ENCODE results near the gene ALB.

ALB gene

DNA sequence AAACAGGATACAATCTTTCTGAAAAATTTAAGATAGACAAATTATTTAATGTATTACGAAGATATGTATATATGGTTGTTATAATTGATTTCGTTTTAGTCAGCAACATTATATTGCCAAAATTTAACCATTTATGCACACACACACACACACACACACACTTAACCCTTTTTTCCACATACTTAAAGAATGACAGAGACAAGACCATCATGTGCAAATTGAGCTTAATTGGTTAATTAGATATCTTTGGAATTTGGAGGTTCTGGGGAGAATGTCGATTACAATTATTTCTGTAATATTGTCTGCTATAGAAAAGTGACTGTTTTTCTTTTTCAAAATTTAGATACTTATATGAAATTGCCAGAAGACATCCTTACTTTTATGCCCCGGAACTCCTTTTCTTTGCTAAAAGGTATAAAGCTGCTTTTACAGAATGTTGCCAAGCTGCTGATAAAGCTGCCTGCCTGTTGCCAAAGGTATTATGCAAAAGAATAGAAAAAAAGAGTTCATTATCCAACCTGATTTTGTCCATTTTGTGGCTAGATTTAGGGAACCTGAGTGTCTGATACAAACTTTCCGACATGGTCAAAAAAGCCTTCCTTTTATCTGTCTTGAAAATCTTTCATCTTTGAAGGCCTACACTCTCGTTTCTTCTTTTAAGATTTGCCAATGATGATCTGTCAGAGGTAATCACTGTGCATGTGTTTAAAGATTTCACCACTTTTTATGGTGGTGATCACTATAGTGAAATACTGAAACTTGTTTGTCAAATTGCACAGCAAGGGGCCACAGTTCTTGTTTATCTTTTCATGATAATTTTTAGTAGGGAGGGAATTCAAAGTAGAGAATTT lies 5.2 kb downstream of the ALB start:
- no peak for DNase-seq (ENCODE audit: low spot score)

DNA sequence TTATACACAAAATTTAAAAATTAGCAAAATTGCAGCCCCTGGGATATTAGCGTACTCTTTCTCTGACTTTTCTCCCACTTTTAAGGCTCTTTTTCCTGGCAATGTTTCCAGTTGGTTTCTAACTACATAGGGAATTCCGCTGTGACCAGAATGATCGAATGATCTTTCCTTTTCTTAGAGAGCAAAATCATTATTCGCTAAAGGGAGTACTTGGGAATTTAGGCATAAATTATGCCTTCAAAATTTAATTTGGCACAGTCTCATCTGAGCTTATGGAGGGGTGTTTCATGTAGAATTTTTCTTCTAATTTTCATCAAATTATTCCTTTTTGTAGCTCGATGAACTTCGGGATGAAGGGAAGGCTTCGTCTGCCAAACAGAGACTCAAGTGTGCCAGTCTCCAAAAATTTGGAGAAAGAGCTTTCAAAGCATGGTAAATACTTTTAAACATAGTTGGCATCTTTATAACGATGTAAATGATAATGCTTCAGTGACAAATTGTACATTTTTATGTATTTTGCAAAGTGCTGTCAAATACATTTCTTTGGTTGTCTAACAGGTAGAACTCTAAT lies 6.0 kb downstream of the ALB start:
- no peak for DNase-seq (ENCODE audit: low spot score)

DNA sequence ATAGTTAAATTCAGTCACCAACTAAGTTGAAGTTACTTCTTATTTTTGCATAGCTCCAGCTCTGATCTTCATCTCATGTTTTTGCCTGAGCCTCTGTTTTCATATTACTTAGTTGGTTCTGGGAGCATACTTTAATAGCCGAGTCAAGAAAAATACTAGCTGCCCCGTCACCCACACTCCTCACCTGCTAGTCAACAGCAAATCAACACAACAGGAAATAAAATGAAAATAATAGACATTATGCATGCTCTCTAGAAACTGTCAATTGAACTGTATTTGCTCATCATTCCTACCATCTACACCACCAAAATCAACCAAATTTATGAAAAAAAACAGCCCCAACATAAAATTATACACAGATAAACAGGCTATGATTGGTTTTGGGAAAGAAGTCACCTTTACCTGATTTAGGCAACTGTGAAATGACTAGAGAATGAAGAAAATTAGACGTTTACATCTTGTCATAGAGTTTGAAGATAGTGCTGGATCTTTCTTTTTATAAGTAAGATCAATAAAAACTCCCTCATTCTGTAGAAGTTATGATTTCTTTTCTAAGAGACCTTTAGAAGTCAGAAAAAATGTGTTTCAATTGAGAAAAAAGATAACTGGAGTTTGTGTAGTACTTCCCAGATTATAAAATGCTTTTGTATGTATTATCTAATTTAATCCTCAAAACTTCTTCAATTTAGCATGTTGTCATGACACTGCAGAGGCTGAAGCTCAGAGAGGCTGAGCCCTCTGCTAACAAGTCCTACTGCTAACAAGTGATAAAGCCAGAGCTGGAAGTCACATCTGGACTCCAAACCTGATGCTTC lies 7.0 kb downstream of the ALB start:
- no peak for DNase-seq (ENCODE audit: low spot score)

DNA sequence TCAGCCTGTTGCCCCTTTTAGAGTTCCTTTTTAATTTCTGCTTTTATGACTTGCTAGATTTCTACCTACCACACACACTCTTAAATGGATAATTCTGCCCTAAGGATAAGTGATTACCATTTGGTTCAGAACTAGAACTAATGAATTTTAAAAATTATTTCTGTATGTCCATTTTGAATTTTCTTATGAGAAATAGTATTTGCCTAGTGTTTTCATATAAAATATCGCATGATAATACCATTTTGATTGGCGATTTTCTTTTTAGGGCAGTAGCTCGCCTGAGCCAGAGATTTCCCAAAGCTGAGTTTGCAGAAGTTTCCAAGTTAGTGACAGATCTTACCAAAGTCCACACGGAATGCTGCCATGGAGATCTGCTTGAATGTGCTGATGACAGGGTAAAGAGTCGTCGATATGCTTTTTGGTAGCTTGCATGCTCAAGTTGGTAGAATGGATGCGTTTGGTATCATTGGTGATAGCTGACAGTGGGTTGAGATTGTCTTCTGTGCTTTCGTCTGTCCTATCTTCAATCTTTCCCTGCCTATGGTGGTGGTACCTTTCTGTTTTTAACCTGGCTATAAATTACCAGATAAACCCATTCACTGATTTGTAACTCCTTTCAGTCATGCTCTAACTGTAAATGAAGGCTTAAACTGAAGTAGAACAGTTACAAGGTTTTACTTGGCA lies 7.8 kb downstream of the ALB start:
- DNase-seq (ENCODE audit: low spot score): no peak

DNA sequence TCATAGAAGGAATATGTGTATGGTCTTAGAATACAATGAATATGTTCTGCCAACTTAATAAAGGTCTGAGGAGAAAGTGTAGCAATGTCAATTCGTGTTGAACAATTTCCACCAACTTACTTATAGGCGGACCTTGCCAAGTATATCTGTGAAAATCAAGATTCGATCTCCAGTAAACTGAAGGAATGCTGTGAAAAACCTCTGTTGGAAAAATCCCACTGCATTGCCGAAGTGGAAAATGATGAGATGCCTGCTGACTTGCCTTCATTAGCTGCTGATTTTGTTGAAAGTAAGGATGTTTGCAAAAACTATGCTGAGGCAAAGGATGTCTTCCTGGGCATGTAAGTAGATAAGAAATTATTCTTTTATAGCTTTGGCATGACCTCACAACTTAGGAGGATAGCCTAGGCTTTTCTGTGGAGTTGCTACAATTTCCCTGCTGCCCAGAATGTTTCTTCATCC lies 9.2 kb downstream of the ALB start:
- no peak for DNase-seq (ENCODE audit: low spot score)

DNA sequence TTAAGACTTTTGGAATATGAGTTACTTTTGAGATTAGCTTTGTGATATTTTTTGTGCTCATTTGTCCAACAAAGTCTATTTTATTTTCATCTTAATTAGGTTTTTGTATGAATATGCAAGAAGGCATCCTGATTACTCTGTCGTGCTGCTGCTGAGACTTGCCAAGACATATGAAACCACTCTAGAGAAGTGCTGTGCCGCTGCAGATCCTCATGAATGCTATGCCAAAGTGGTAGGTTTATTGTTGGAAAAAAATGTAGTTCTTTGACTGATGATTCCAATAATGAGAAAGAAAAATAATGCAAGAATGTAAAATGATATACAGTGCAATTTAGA lies 10.8 kb downstream of the ALB start:
- DNase-seq (ENCODE audit: low spot score): no peak

DNA sequence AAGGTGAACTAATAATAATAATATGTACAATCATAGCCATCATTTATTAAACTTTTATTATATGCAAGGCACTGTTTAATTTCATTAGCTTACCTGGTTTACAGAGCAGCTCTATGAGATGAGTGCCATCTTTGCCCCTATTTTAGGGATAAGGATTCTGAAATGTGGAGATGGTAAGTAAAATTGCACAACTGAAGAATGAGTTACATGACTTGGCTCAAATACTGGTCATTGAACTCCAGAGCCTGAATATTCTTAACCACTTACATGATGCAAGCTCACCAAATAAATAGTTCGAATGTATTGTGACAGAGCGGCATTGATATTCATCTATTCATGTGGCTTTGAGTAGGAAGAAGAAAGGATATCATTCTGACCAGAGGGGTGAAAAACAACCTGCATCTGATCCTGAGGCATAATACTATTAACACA lies 11.7 kb downstream of the ALB start:
- no peak for DNase-seq (ENCODE audit: low spot score)

DNA sequence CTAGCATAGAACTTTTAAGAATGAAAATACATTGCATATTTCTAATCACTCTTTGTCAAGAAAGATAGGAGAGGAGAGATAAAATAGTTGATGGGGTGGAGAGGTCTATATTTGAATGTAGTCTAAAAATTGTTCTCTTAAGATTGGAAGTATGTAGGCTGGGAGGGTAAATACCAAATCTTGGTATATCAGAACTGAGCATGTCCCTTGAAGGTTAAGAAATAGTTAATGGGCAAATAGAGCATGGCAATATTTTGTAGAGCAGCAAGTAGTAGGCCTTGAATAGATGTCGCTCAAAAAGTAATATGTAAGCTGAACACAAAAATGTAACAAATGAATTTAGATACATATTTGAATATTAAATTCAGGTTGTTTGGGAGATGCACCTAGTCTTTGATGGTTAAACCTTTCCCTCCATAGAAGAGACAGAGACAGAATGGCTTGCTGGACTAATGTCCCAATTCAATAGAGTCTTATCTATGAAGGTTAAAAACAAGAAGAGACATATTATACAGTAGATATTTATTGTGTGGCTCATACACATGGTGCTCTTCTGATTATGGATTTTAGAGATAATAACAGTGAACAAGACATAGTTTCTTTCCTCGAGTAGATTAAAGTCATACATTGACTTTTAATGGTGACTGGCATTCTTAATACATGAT lies 12.5 kb downstream of the ALB start:
- no peak for DNase-seq (ENCODE audit: low spot score)

DNA sequence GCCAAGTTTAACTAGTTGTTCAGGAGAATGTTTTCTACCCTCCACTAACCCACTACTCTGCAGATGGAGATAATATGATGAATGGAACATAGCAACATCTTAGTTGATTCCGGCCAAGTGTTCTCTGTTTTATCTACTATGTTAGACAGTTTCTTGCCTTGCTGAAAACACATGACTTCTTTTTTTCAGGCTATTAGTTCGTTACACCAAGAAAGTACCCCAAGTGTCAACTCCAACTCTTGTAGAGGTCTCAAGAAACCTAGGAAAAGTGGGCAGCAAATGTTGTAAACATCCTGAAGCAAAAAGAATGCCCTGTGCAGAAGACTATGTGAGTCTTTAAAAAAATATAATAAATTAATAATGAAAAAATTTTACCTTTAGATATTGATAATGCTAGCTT lies 13.3 kb downstream of the ALB start:
- DNase-seq (ENCODE audit: low spot score): no peak

DNA sequence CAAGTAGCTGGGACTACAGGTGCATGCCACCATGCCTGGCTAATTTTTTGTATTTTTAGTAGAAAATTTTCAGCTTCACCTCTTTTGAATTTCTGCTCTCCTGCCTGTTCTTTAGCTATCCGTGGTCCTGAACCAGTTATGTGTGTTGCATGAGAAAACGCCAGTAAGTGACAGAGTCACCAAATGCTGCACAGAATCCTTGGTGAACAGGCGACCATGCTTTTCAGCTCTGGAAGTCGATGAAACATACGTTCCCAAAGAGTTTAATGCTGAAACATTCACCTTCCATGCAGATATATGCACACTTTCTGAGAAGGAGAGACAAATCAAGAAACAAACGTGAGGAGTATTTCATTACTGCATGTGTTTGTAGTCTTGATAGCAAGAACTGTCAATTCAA lies 13.9 kb downstream of the ALB start:
- no peak for DNase-seq (ENCODE audit: low spot score)

DNA sequence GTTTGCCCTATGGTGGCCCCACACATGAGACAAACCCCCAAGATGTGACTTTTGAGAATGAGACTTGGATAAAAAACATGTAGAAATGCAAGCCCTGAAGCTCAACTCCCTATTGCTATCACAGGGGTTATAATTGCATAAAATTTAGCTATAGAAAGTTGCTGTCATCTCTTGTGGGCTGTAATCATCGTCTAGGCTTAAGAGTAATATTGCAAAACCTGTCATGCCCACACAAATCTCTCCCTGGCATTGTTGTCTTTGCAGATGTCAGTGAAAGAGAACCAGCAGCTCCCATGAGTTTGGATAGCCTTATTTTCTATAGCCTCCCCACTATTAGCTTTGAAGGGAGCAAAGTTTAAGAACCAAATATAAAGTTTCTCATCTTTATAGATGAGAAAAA lies 14.6 kb downstream of the ALB start:
- no peak for DNase-seq (ENCODE audit: low spot score)

DNA sequence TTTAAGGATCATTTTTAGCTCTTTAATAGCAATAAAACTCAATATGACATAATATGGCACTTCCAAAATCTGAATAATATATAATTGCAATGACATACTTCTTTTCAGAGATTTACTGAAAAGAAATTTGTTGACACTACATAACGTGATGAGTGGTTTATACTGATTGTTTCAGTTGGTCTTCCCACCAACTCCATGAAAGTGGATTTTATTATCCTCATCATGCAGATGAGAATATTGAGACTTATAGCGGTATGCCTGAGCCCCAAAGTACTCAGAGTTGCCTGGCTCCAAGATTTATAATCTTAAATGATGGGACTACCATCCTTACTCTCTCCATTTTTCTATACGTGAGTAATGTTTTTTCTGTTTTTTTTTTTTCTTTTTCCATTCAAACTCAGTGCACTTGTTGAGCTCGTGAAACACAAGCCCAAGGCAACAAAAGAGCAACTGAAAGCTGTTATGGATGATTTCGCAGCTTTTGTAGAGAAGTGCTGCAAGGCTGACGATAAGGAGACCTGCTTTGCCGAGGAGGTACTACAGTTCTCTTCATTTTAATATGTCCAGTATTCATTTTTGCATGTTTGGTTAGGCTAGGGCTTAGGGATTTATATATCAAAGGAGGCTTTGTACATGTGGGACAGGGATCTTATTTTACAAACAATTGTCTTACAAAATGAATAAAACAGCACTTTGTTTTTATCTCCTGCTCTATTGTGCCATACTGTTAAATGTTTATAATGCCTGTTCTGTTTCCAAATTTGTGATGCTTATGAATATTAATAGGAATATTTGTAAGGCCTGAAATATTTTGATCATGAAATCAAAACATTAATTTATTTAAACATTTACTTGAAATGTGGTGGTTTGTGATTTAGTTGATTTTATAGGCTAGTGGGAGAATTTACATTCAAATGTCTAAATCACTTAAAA lies 15.3 kb downstream of the ALB start:
- DNase-seq (ENCODE audit: low spot score): no peak

DNA sequence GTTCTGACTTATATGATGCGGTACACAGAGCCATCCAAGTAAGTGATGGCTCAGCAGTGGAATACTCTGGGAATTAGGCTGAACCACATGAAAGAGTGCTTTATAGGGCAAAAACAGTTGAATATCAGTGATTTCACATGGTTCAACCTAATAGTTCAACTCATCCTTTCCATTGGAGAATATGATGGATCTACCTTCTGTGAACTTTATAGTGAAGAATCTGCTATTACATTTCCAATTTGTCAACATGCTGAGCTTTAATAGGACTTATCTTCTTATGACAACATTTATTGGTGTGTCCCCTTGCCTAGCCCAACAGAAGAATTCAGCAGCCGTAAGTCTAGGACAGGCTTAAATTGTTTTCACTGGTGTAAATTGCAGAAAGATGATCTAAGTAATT lies 16.5 kb downstream of the ALB start:
- DNase-seq (ENCODE audit: low spot score): no peak

DNA sequence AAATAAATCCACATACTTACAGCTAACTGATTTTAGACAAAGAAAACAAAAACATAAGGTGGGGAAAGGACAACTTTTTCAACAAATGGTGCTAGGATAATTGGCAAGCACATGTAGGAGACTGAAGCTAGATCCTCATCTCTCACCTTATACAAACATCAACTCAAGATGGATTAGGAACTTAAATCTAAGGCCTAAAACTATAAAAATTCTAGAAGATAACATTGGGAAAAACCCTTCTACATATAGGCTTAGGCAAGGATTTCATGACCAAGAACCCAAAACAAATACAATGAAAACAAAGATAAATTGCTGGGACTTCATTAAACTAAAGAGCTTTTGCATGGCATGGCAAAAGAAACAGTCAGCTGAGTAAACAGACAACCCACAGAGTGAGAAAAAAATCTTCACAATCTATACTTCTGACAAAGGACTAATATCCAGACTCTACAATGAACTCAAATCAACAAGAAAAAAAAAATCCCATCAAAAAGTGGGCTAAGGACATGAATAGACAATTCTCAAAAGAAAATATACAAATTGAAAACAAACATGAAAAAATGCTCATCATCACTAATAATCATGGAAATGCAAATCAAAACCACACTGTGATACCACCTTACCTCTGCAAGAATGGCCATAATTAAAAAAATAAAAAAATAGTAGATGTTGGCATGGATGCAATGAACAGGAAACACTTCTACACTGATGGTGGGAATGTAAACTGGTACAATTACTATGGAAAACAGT lies 17.8 kb downstream of the ALB start:
- DNase-seq (ENCODE audit: low spot score): no peak

DNA sequence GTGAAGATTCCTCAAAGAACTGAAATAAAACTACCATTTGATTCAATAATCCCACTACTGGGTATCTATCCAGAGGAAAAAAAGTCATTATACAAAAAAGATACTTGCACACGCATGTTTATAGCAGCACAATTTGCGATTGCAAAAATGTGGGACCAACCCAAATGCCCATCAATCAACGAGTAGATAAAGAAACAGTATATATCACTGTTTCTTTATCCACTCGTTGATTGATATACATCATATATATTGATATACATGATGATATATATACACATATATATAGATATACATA lies 18.3 kb downstream of the ALB start:
- DNase-seq (ENCODE audit: low spot score): no peak

DNA sequence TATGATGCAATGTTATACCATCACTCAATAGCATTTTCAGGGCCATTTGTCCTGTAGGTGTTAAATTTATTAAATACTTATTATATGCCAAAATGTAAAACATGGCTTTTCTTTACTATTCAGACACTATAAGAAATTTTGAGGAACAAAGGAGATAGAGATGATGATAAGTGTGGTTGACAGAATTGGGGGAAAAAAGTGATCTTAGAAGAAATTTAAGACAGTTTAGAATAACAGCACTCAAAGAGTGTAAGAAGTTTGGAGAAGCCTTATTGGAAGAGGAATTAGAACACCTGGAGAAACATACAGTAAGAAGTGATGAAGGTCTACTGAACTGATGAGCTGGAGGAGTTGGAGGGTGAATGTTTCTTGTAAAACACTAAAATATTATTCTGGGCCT lies 19.1 kb downstream of the ALB start:
- no peak for DNase-seq (ENCODE audit: low spot score)

DNA sequence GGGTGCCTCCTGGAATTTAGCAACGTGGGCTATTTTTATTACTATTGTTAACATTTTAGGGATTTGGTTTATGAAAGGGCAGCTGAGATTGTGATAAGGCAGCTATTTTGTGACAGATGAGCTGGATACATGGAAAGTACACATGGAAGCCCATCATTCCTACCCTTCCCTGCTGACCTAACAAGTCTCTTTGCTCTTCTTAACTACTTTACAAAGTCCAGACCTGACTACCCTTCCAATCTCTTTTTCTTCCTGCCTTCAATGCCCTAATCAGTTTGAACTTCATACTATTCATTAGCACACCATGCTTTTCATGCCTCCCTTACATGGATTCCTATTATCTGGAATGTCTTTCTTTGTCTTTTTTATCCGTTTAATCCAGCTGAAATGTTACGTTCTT lies 22.6 kb downstream of the ALB start:
- no peak for DNase-seq (ENCODE audit: low spot score)

DNA sequence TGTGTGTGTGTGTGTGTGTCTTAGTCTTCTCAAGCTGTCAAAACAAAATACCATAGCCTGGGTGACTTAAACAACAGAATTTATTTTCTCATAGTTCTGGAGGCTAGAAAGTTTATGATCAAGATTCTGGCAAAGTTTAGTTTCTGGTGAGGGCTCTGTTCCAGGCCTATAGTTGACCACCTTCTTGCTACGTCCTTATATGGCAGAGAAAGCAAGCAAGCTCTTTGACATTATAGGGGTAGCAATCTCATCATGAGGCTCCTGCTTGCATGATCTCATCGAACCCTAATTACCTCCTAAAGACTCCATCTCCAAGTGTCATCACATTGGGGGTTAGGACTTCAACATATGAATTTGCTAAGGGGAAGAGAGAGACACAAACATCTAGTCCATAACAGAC lies 25.0 kb downstream of the ALB start:
- DNase-seq (ENCODE audit: low spot score): no peak

DNA sequence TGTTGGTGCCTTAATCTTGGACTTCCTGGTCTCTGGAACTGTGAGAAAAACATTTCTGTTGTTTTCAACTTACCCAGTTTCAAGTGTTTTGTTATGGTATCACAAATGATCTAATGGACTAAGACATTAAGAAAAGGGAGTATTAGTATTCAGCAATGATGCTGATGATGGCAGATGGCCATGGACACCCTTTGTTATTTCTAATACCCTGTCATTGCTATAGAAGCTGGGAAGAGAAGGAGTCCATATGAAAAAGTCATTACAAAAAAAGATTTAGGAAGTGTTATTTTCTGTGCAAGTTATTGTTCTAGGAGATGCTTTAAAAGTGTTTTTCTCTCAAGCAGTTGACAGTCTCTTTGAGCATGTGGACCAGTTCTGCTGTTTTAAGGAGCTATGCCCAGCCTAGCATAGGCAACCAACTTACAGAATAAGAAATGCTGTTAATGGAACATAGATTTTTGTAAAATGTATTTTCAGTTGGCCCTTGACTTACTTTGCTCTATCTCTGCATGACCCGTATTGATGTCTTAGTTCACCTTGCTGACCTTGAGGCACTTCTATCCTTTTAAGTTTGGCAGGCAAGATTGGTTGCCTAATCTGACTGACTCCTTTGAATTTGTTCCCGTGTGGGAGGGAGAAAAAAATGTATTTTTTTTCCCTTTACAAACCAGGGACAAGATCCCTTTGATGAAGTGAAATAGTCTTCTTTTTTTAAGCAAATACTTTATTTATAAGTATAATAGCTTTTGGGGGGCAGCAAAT lies 25.9 kb downstream of the ALB start:
- no peak for DNase-seq (ENCODE audit: low spot score)

DNA sequence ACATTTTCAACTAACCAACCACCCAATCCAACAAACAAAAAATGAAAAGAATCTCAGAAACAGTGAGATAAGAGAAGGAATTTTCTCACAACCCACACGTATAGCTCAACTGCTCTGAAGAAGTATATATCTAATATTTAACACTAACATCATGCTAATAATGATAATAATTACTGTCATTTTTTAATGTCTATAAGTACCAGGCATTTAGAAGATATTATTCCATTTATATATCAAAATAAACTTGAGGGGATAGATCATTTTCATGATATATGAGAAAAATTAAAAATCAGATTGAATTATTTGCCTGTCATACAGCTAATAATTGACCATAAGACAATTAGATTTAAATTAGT lies 27.7 kb downstream of the ALB start:
- no peak for DNase-seq (ENCODE audit: low spot score)

All from HuH-7 (cell line).